ENCODE measurements around the gene ZMAT1. TPM values are rescaled to one million over a fixed set of nuclear protein-coding genes. Genes with fewer than 3 reads are reported as not detected.

Gene ZMAT1
- total RNA-seq, 1 experiment from 2014 or later: 2.5 TPM

GRCh38 chrX:101918751-101919150 lies 13.1 kb downstream of the ZMAT1 start:
- Histone ChIP-seq H3K56ac (ENCODE audit: insufficient read length, low read depth, low read length) (no peak overlapping the region), H3K27me3 (ENCODE audit: insufficient read depth, low read length) (no peaks in the 10 kb centered on the region), H3K4me2 (ENCODE audit: insufficient read depth, insufficient read length, low read length) (no peak overlapping the region), H3K9me3 (ENCODE audit: control insufficient read depth, low read depth, low read length) (peaks cover 9% of the 10 kb centered on the region), H4K20me1 (ENCODE audit: control insufficient read depth, insufficient read depth, insufficient read length) (no peaks in the 10 kb centered on the region), H2AK5ac (ENCODE audit: insufficient read length, low read length) (no peak overlapping the region), H4K91ac (ENCODE audit: insufficient read length, low read depth, low read length) (no peak overlapping the region), H3K23ac (ENCODE audit: insufficient read length, low read depth, low read length) (no peak overlapping the region), H3K23me2 (ENCODE audit: insufficient read length, low read depth, low read length, poor library complexity, severe bottlenecking) (no peaks in the 10 kb centered on the region), H3K79me1 (ENCODE audit: insufficient read depth, low read depth, low read length, poor library complexity, severe bottlenecking) (no peaks in the 10 kb centered on the region), H3K27ac (ENCODE audit: insufficient read length, low read depth, low read length) (no peak overlapping the region), H3K18ac (ENCODE audit: insufficient read length, low read depth, low read length) (no peak overlapping the region), H3K4ac (ENCODE audit: low read depth, low read length) (no peak overlapping the region), H3K79me2 (ENCODE audit: insufficient read depth, low read length) (no peaks in the 10 kb centered on the region), H2BK12ac (ENCODE audit: insufficient read length, low read depth, low read length) (no peak overlapping the region), H3T11ph (ENCODE audit: low read length) (no peak overlapping the region), H2BK20ac (ENCODE audit: low read depth, low read length, poor library complexity, severe bottlenecking) (no peak overlapping the region), H3K4me1 (ENCODE audit: insufficient read depth, low read length) (no peaks in the 10 kb centered on the region), H3K9ac (ENCODE audit: extremely low read depth, insufficient read length, low read length) (no peak overlapping the region), H2BK120ac (ENCODE audit: low read depth, low read length, poor library complexity, severe bottlenecking) (no peak overlapping the region), H3K14ac (ENCODE audit: insufficient read depth, low read length) (no peak overlapping the region), H2AFZ (ENCODE audit: low read length) (no peak overlapping the region), H2BK5ac (ENCODE audit: insufficient read length, low read length) (no peak overlapping the region), H4K8ac (replicated peaks; ENCODE audit: insufficient read length, low read depth, low read length) (no peak overlapping the region), H4K5ac (ENCODE audit: insufficient read length, low read depth, low read length) (no peak overlapping the region), H2BK15ac (ENCODE audit: low read depth, low read length) (no peak overlapping the region)
- no CpG with 5 or more reads among the region's 1 CpG for WGBS (ENCODE audit: extremely low coverage, insufficient read length, low lambda C conversion rate)
- no peak for DNase-seq
- no peaks in the 10 kb centered on the region for H3K4me1 Mint-ChIP-seq
- peaks cover 58 to 63% of the 10 kb centered on the region in 2 experiments for H3K9me3 Mint-ChIP-seq
- peaks cover 2 to 4% (median 3%) of the 10 kb centered on the region in 3 experiments; a peak in 4 of 7 replicates for H3K36me3 Mint-ChIP-seq (ENCODE audit: insufficient read depth in 1 of 3, low read depth in 3 of 3)
- no peak overlapping the region for H3K4me3 Mint-ChIP-seq
- H3K27me3 Mint-ChIP-seq (ENCODE audit: low read depth): no peaks in the 10 kb centered on the region
- no peak overlapping the region for H3K27ac Mint-ChIP-seq
- TF ChIP-seq CTCF (conservative IDR thresholded peaks at IDR 0.05): no peak
